Prostate gland (tissue), 2 donors: ENCODE results near the gene WDR87. TPM values are rescaled to one million over a fixed set of nuclear protein-coding genes. Genes with fewer than 3 reads are reported as not detected.

ENCODE experiments used
- DNase-seq: peaks from one replicate; pipeline ENCODE4 v3.0.0-alpha.2; 2019; ENCODE audit warnings: low spot score
- H3K27ac ChIP-seq, 2 donors: fragments of 200-600 bp; sonication (generic); 2 replicates each; pipeline ENCODE4 v1.5.1; 2017 to 2019
- H3K27me3 ChIP-seq: fragments of 200-600 bp; sonication (generic); replicated peaks from 2 replicates; pipeline ENCODE4 v1.5.1; 2019; ENCODE audit not compliant: insufficient read depth
- H3K36me3 ChIP-seq, 2 donors: fragments of 200-600 bp; sonication (generic); 1 replicate in 1 of 2; 2 replicates in 1 of 2; pipeline versions ENCODE4 v1.5.1 to v1.8.1; 2017 to 2019
- H3K4me1 ChIP-seq: fragments of 200-600 bp; sonication (generic); replicated peaks from 2 replicates; pipeline ENCODE4 v1.5.1; 2019
- H3K4me3 ChIP-seq, 2 donors: fragments of 200-600 bp; sonication (generic); 2 replicates each; pipeline ENCODE4 v1.5.1; 2017 to 2019
- H3K9me3 ChIP-seq: fragments of 200-600 bp; sonication (generic); 2 replicates; pipeline ENCODE4 v1.5.1; 2017
- POLR2A ChIP-seq: fragments of 450-650 bp; IDR thresholded peaks from one replicate; pipeline ENCODE4 v1.6.1; 2016; ENCODE audit warnings: antibody characterized with exemption, mild to moderate bottlenecking
- POLR2AphosphoS5 ChIP-seq: sonication (generic); formaldehyde crosslinking; IDR thresholded peaks from one replicate; pipeline ENCODE4 v1.6.1; 2017; ENCODE audit warnings: antibody characterized with exemption
- WGBS: methylation state at CpG from one replicate; pipeline ENCODE4 v1.1.5; 2018; 5-methylcytosine and 5-hydroxymethylcytosine counted together
- intact Hi-C: fragments of 100-400 bp; cut with DNase I; formaldehyde crosslinking; loops from one replicate; pipeline ENCODE4 v1.14.2; 2022
- total RNA-seq, 2 donors: library from RNA; depleted of rRNA; stranded (reverse); fragments of >200 nt; gene quantifications; one replicate each; pipeline ENCODE4 v1.1.0, GENCODE V29; 2016
- TF ChIP-seq, protein P1 (sequence below), 4 experiments: fragments of 200-600 bp in 2 of 4; fragments of 450-650 bp in 2 of 4; sonication (generic) in 2 of 4; IDR thresholded peaks; 1 replicate in 3 of 4; 2 replicates in 1 of 4; pipeline ENCODE4 v1.5.1; 2016 to 2019; ENCODE audit warnings: antibody characterized with exemption in 4 of 4, mild to moderate bottlenecking in 2 of 4, moderate library complexity in 2 of 4

The WDR87 gene
- total RNA-seq, 2 donors from 2014 or later, result 2.0 TPM; not detected in 1

DNA sequence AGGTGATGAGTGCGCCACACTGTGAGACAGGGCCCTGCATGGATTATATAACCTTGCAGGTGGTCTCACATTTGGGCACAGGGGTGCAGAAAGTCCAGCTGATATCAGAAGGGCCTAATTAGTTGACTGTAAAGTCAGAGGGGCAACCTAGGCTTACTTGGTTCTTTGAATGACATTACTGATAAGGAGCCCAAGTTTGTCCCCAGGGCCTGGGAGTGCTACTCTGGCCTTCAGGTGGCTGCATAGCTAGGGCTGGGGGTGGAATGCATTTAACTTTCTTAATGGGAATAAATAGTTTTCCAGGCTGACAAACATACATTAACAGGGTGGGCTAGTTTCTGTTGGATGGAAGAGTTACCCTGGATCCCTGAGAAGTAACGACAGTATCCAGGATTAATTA, 3.3 kb downstream of the WDR87 start:
- TF ChIP-seq POLR2AphosphoS5 (no peak), POLR2A (no peak)
- TF ChIP-seq, protein P1, sequence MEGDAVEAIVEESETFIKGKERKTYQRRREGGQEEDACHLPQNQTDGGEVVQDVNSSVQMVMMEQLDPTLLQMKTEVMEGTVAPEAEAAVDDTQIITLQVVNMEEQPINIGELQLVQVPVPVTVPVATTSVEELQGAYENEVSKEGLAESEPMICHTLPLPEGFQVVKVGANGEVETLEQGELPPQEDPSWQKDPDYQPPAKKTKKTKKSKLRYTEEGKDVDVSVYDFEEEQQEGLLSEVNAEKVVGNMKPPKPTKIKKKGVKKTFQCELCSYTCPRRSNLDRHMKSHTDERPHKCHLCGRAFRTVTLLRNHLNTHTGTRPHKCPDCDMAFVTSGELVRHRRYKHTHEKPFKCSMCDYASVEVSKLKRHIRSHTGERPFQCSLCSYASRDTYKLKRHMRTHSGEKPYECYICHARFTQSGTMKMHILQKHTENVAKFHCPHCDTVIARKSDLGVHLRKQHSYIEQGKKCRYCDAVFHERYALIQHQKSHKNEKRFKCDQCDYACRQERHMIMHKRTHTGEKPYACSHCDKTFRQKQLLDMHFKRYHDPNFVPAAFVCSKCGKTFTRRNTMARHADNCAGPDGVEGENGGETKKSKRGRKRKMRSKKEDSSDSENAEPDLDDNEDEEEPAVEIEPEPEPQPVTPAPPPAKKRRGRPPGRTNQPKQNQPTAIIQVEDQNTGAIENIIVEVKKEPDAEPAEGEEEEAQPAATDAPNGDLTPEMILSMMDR (IDR thresholded peaks at IDR 0.05), result no peak
- H3K36me3 ChIP-seq, result no peaks in the 10 kb centered on the region
- H3K27ac ChIP-seq, result no peak overlapping the region
- 68% methylated on average over 2 of the region's 2 CpGs for WGBS
- DNase-seq, result no peak
- no peak overlapping the region for H3K4me3 ChIP-seq
- peaks cover 4% of the 10 kb centered on the region for H3K4me1 ChIP-seq
- intact Hi-C loops, result loop anchor here (5.0 to 10.0 kb wide), 3 partner anchors 192 to 432 kb away; partner anchors contain the start of genes CATSPERG and DPF1
- no peaks in the 10 kb centered on the region for H3K27me3 ChIP-seq
- no peaks in the 10 kb centered on the region for H3K9me3 ChIP-seq

DNA sequence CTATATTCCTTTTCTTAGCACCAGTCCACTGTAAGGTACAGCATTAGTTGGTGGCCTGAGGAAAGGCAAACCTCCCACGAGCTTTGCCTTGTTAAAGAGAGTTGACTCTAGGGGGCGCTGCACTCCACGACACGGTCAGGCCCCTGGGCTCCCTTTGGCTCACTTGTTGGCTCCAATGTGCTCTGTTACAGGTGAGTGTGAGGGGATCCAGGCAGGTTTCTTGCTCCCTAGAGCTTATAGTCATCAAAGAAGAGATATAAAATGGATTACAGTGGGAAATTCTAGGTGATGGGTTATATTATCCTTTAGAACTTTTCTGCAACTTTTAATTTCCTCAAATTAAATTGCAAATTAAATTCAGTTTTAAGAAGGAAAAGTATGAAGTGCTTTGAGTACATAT, 3.7 kb downstream of the WDR87 start:
- Histone ChIP-seq H3K4me1 (peaks cover under 1% of the 10 kb centered on the region), H3K27me3 (no peaks in the 10 kb centered on the region), H3K9me3 (no peaks in the 10 kb centered on the region), H3K4me3 (no peak overlapping the region), H3K36me3 (no peaks in the 10 kb centered on the region), H3K27ac (no peak overlapping the region)
- DNase-seq, result peak; percentile 84
- TF ChIP-seq POLR2AphosphoS5, result peak; percentile 49
- TF ChIP-seq, protein P1 (IDR thresholded peaks at IDR 0.05), result peak in 3 of 4 experiments; percentile 77 to 87 (median 79)
- no peak for TF ChIP-seq POLR2A
- 0% methylated on average over 4 of the region's 4 CpGs for WGBS
- intact Hi-C loops, result loop anchor here (5.0 to 10.0 kb wide), 3 partner anchors 192 to 432 kb away; partner anchors contain the start of genes CATSPERG and DPF1

DNA sequence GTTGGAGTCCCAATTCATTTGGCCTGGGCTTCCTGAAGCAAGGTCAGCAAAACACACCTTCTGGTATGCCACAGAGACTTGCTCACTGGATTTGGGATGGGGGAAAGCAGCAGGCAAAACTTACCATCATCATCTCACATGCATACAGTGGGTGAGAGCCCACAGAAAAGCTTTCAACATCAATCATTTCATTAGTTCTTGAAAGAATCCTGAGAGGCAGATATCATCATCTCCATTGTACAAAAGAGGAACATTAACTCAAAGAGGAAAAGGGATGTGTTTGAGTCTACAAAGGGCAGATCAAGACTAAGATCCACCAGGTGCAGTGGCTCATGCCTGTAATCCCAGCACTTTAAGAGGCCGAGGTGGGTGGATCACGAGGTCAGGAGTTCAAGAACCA, 6.4 kb downstream of the WDR87 start:
- WGBS, result 78% methylated on average over 2 of the region's 2 CpGs
- Histone ChIP-seq H3K4me3 (no peak overlapping the region), H3K27ac (no peak overlapping the region), H3K4me1 (no peaks in the 10 kb centered on the region), H3K9me3 (no peaks in the 10 kb centered on the region), H3K36me3 (no peaks in the 10 kb centered on the region), H3K27me3 (no peaks in the 10 kb centered on the region)
- no peak for DNase-seq
- no peak for TF ChIP-seq POLR2AphosphoS5
- TF ChIP-seq, protein P1 (IDR thresholded peaks at IDR 0.05), result no peak
- TF ChIP-seq POLR2A, result no peak
- intact Hi-C loops, result loop anchor here (5.0 to 10.0 kb wide), 3 partner anchors 195 to 435 kb away; partner anchors contain the start of genes CATSPERG and DPF1

DNA sequence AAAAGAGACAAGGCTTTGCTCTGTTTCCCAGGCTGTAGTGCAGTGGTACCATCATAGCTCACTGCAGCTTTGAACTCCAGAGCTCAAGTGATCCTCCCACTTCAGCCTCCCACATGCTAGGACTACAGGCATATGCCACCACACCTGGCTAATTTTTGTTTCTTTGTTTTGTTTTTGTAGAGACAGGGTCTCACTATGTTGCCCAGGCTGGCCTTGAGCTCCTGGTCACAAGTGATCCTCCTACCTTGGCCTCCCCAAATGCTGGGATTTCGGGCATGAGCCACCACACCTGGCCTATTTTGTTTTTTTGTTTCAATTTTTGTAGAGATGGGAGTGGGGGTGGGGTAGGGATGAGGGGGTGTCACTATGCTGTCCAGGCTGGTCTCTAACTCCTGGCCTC, 6.9 kb downstream of the WDR87 start:
- 95% methylated on average over 1 of the region's 1 CpG for WGBS
- Histone ChIP-seq H3K27ac (no peak overlapping the region), H3K36me3 (no peaks in the 10 kb centered on the region), H3K4me1 (no peaks in the 10 kb centered on the region), H3K27me3 (no peaks in the 10 kb centered on the region), H3K9me3 (no peaks in the 10 kb centered on the region), H3K4me3 (no peak overlapping the region)
- intact Hi-C loops, result no loop called here
- TF ChIP-seq, protein P1 (IDR thresholded peaks at IDR 0.05), result no peak
- TF ChIP-seq POLR2AphosphoS5 (no peak), POLR2A (no peak)
- DNase-seq, result no peak

DNA sequence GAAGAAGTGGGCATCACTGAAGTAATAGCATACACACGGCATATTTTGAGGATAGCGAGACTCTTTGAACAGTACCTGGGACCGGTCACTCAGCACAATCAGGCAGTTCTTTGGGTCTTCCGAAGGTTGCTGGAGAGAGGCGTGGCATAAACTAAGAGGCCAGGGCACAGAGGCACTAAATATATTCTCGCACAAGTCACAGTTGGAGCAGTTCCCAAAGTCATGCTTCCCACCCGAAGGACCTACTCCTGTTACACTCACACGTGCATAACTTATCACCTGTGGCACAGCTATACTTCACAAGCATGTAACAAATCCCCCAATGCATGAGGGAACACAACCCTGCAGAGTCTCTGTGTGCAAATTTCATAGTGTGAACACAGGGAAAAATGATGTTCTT, 10.2 kb downstream of the WDR87 start:
- no peaks in the 10 kb centered on the region for H3K4me1 ChIP-seq
- intact Hi-C loops, result no loop called here
- no peaks in the 10 kb centered on the region for H3K27me3 ChIP-seq
- H3K9me3 ChIP-seq, result no peaks in the 10 kb centered on the region
- no peak overlapping the region for H3K27ac ChIP-seq
- TF ChIP-seq POLR2AphosphoS5 (no peak), POLR2A (no peak)
- TF ChIP-seq, protein P1 (IDR thresholded peaks at IDR 0.05), result no peak
- no peak for DNase-seq
- no peak overlapping the region for H3K4me3 ChIP-seq
- no peaks in the 10 kb centered on the region for H3K36me3 ChIP-seq
- 79% methylated on average over 8 of the region's 8 CpGs for WGBS
